HepG2 (cell line): Measurements from ENCODE around the gene BLVRA. TPM values are rescaled to one million over a fixed set of nuclear protein-coding genes. Genes with fewer than 3 reads are reported as not detected.
A peak's percentile ranks its signal among the peaks of the same experiment; 100 is the strongest.

Experiments
- ATAC-seq: fragments of 200-7000 bp; cut with Tn5 transposase; 3 replicates; pipeline ENCODE4 v1.9.1; 2020; ENCODE audit warnings: mild to moderate bottlenecking, moderate library complexity
- Bru-seq: library from RNA; stranded (reverse); fragments of 400-500 nt; gene quantifications from one replicate; lab custom pipeline; 2021; lab: Mats Ljungman, UMichigan
- BruChase-seq, 2 experiments: library from RNA; stranded (reverse); fragments of 400-500 nt; gene quantifications; one replicate each; lab custom pipeline; 2021; lab: Mats Ljungman, UMichigan
- BruUV-seq: library from RNA; stranded (reverse); fragments of 400-500 nt; replicated peaks from 2 replicates; lab custom pipeline; 2021; lab: Mats Ljungman, UMichigan
- CTCF ChIA-PET: fragments of 300-600 bp; formaldehyde crosslinking; extraction: SDS; loops from one replicate; lab custom pipeline; 2021; ENCODE audit warnings: low total read pairs, inconsistent platforms, low intra/inter-chr PET ratio; lab: Yijun Ruan, JAX
- POLR2A ChIA-PET: fragments of 350-600 bp; sonication (Branson Sonifier 250); formaldehyde crosslinking; loops from one replicate; lab custom pipeline; 2020; ENCODE audit warnings: antibody characterized with exemption, inconsistent platforms; lab: Yijun Ruan, JAX
- DNase-seq: peaks from one replicate; pipeline ENCODE4 v3.0.0-alpha.2; 2015; ENCODE audit warnings: low spot score
- FAIRE-seq: peaks from 3 replicates; lab custom pipeline; 2011; peaks lifted over from hg19 to GRCh38; lab: Jason Lieb, UNC
- H2AFZ ChIP-seq: one replicate; pipeline ENCODE4 v1.6.1; 2011; ENCODE audit warnings: low read length, inconsistent platforms
- H3K27ac ChIP-seq: fragments of 300-600 bp; 3 replicates; pipeline ENCODE4 v1.8.0; 2011; ENCODE audit warnings: mixed run types, mild to moderate bottlenecking, mixed read lengths, low read length, inconsistent platforms; ENCODE audit not compliant: insufficient read depth; ENCODE audit errors: extremely low read length
- H3K27me3 ChIP-seq, 2 experiments: fragments of 200-600 bp in 1 of 2; 2 replicates in 1 of 2; 3 replicates in 1 of 2; pipeline versions ENCODE4 v1.6.0 to v1.8.0; 2011; ENCODE audit warnings: low read length in 2 of 2, mild to moderate bottlenecking in 2 of 2, moderate library complexity in 2 of 2, inconsistent platforms in 1 of 2; ENCODE audit not compliant: insufficient read depth in 2 of 2, control insufficient read depth in 1 of 2
- H3K36me3 ChIP-seq, 2 experiments: fragments of 200-600 bp in 1 of 2; replicated peaks in 1 of 2; 2 replicates in 1 of 2; 3 replicates in 1 of 2; pipeline versions ENCODE4 v1.5.1 to v1.8.0; 2011; ENCODE audit warnings: low read length in 2 of 2, inconsistent platforms in 1 of 2; ENCODE audit not compliant: insufficient read depth in 2 of 2, control insufficient read depth in 1 of 2
- H3K4me1 ChIP-seq: 2 replicates; pipeline ENCODE4 v1.5.1; 2012; ENCODE audit warnings: low read length, inconsistent platforms; ENCODE audit not compliant: insufficient read depth
- H3K4me2 ChIP-seq: 2 replicates; pipeline ENCODE4 v1.6.0; 2011; ENCODE audit warnings: low read depth, low read length, inconsistent platforms
- H3K4me3 ChIP-seq, 3 experiments: fragments of 200-600 bp in 1 of 3; sonication (generic), shearing (Covaris generic) in 1 of 3; replicated peaks in 1 of 3; 2 replicates each; pipeline ENCODE4 v1.5.1; 2011 to 2016; ENCODE audit warnings: low read length in 3 of 3, inconsistent platforms in 2 of 3, low read depth in 2 of 3, mild to moderate bottlenecking in 2 of 3, control low read depth in 1 of 3, mixed read lengths in 1 of 3; ENCODE audit not compliant: insufficient read depth in 1 of 3
- H3K79me2 ChIP-seq: one replicate; pipeline ENCODE4 v1.6.1; 2011; ENCODE audit warnings: low read length, inconsistent platforms; ENCODE audit not compliant: insufficient read depth
- H3K9ac ChIP-seq: 2 replicates; pipeline ENCODE4 v1.6.0; 2011; ENCODE audit warnings: mild to moderate bottlenecking, low read depth, low read length, inconsistent platforms; ENCODE audit not compliant: insufficient read depth
- H3K9me3 ChIP-seq: 2 replicates; pipeline ENCODE4 v1.5.1; 2012; ENCODE audit warnings: mild to moderate bottlenecking, low read length
- H4K20me1 ChIP-seq: 2 replicates; pipeline ENCODE4 v1.6.0; 2011; ENCODE audit warnings: inconsistent platforms, mild to moderate bottlenecking, low read length, moderate library complexity; ENCODE audit not compliant: insufficient read depth
- ETV5 ChIP-seq: IDR thresholded peaks from 2 replicates; pipeline ENCODE4 v1.6.1; 2018; ENCODE audit warnings: missing biosample characterization, missing genetic modification reagents, inconsistent platforms, borderline replicate concordance
- GATAD2A ChIP-seq: IDR thresholded peaks from 2 replicates; pipeline ENCODE4 v1.6.1; 2016
- HNF1B ChIP-seq: sonication (generic); formaldehyde crosslinking; IDR thresholded peaks from 2 replicates; pipeline ENCODE4 v1.5.1; 2020; ENCODE audit warnings: mild to moderate bottlenecking, moderate library complexity, missing genetic modification reagents
- HNRNPLL ChIP-seq: fragments of 200-400 bp; formaldehyde crosslinking; IDR thresholded peaks from 2 replicates; pipeline ENCODE4 v1.6.1; 2017; ENCODE audit warnings: mild to moderate bottlenecking, low read depth, low read length; ENCODE audit not compliant: poor library complexity, severe bottlenecking
- NPAS2 ChIP-seq: sonication (generic); formaldehyde crosslinking; IDR thresholded peaks from 2 replicates; pipeline ENCODE4 v1.8.0; 2022; ENCODE audit warnings: mild to moderate bottlenecking, missing genetic modification reagents, borderline replicate concordance
- RFX3 ChIP-seq: IDR thresholded peaks from 2 replicates; pipeline ENCODE4 v1.6.1; 2016; ENCODE audit warnings: missing biosample characterization, missing genetic modification reagents
- SALL2 ChIP-seq: sonication (generic); formaldehyde crosslinking; IDR thresholded peaks from 2 replicates; pipeline ENCODE4 v1.8.1; 2023; ENCODE audit warnings: mild to moderate bottlenecking, missing genetic modification reagents, inconsistent platforms
- SMARCC2 ChIP-seq: fragments of 450-650 bp; IDR thresholded peaks from 2 replicates; pipeline ENCODE4 v1.6.1; 2017; ENCODE audit warnings: antibody characterized with exemption, mild to moderate bottlenecking
- TBX2 ChIP-seq: sonication (generic); formaldehyde crosslinking; IDR thresholded peaks from 2 replicates; pipeline ENCODE4 v1.5.0; 2020; ENCODE audit warnings: missing genetic modification reagents, mild to moderate bottlenecking, borderline replicate concordance
- TBX3 ChIP-seq: fragments of 450-650 bp; IDR thresholded peaks from 2 replicates; pipeline ENCODE4 v1.6.1; 2017; ENCODE audit warnings: antibody characterized with exemption, mild to moderate bottlenecking, inconsistent platforms, borderline replicate concordance
- THYN1 ChIP-seq: sonication (generic); formaldehyde crosslinking; IDR thresholded peaks from 2 replicates; pipeline ENCODE4 v1.8.1; 2023; ENCODE audit warnings: low read depth, mild to moderate bottlenecking, moderate library complexity, missing genetic modification reagents, borderline replicate concordance
- ZNF260 ChIP-seq: sonication (generic); formaldehyde crosslinking; IDR thresholded peaks from 2 replicates; pipeline ENCODE4 v1.4.0; 2020; ENCODE audit warnings: missing genetic modification reagents, low read depth, mild to moderate bottlenecking, borderline replicate concordance
- ZNF446 ChIP-seq: sonication (generic); formaldehyde crosslinking; IDR thresholded peaks from 2 replicates; pipeline ENCODE4 v1.5.0; 2020; ENCODE audit warnings: mild to moderate bottlenecking, missing genetic modification reagents
- ZNF552 ChIP-seq: sonication (generic); formaldehyde crosslinking; IDR thresholded peaks from 2 replicates; pipeline ENCODE4 v1.9.0; 2022; ENCODE audit warnings: missing genetic modification reagents, mild to moderate bottlenecking, borderline replicate concordance
- ZNF777 ChIP-seq: sonication (generic); formaldehyde crosslinking; IDR thresholded peaks from 2 replicates; pipeline ENCODE4 v1.4.0; 2020; ENCODE audit warnings: missing genetic modification reagents
- WGBS: methylation state at CpG from one replicate; pipeline ENCODE4 v1.1.6; 2017; ENCODE audit warnings: low lambda C conversion rate; 5-methylcytosine and 5-hydroxymethylcytosine counted together
- in situ Hi-C: cut with HindIII; loops from 2 replicates; pipeline ENCODE4 v1.10.0; 2017; ENCODE audit warnings: low pct_unique_long_range_greater_than_20kb; ENCODE audit not compliant: extremely low pct_ligation_motif_present
- intact Hi-C: fragments of 100-400 bp; cut with micrococcal nuclease; formaldehyde crosslinking; loops from one replicate; pipeline ENCODE4 v1.10.0; 2022; ENCODE audit not compliant: unreplicated experiment
- long read RNA-seq, 2 experiments: library from RNA in 1 of 2; library from polyadenylated mRNA in 1 of 2; stranded (forward) in 1 of 2; unstranded in 1 of 2; transcript quantifications; one replicate each; pipeline ENCODE4 v2.0.0, GENCODE V29; 2019 to 2022
- polyA minus RNA-seq, 3 experiments: library from RNA; depleted of rRNA, polyadenylated mRNA; stranded (reverse); fragments of >200 nt; gene quantifications; 2 replicates each; pipeline ENCODE4 v1.2.3, GENCODE V29; 2011; ENCODE audit warnings: low replicate concordance in 1 of 3
- polyA plus RNA-seq, 8 experiments: library from polyadenylated mRNA; depleted of rRNA in 3 of 8; stranded (reverse) in 7 of 8; unstranded in 1 of 8; fragments of >200 nt; fragmentation: Illumina TruSeq in 4 of 8; extraction: Trizol in 4 of 8; gene quantifications; 2 replicates each; pipeline versions ENCODE4 v1.2.1 to v1.2.3, GENCODE V29; 2011 to 2016; ENCODE audit warnings: low read depth in 4 of 8, missing spikeins in 1 of 8, mixed read lengths in 1 of 8; ENCODE audit not compliant: insufficient read depth in 1 of 8
- total RNA-seq, 5 experiments: library from RNA; depleted of rRNA; stranded (reverse); fragments of >200 nt; fragmentation: Illumina TruSeq; extraction: Trizol; gene quantifications; 2 replicates each; pipeline ENCODE4 v1.2.3, GENCODE V29; 2016; ENCODE audit warnings: low read depth in 1 of 5

The BLVRA gene, protein sequence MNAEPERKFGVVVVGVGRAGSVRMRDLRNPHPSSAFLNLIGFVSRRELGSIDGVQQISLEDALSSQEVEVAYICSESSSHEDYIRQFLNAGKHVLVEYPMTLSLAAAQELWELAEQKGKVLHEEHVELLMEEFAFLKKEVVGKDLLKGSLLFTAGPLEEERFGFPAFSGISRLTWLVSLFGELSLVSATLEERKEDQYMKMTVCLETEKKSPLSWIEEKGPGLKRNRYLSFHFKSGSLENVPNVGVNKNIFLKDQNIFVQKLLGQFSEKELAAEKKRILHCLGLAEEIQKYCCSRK
- total RNA-seq (2016; rRNA removed; fragmentation: Illumina TruSeq; extraction: Trizol), result 64.2 and 95.5 TPM in 2 replicates
- 21.9 and 23.4 TPM in 2 replicates for total RNA-seq (2016; cell fraction: cytosol; rRNA removed; fragmentation: Illumina TruSeq; extraction: Trizol; ENCODE audit: low read depth)
- total RNA-seq (2016; cell fraction: insoluble cytoplasmic fraction; rRNA removed; fragmentation: Illumina TruSeq; extraction: Trizol), result 67.8 and 102 TPM in 2 replicates
- total RNA-seq (2016; cell fraction: membrane; rRNA removed; fragmentation: Illumina TruSeq; extraction: Trizol), result 20.5 and 21.4 TPM in 2 replicates
- total RNA-seq (2016; cell fraction: nucleus; rRNA removed; fragmentation: Illumina TruSeq; extraction: Trizol), result 27.3 and 29.0 TPM in 2 replicates
- 34.5 and 39.2 TPM in 2 replicates for polyA plus RNA-seq (2011; rRNA removed)
- polyA plus RNA-seq (2011; cell fraction: cytosol; rRNA removed), result 47.8 and 49.9 TPM in 2 replicates
- polyA plus RNA-seq (2011; cell fraction: nucleus; rRNA removed), result 12.4 and 14.9 TPM in 2 replicates
- 44.0 and 55.0 TPM in 2 replicates for polyA plus RNA-seq (2012)
- 24.0 and 27.8 TPM in 2 replicates for polyA plus RNA-seq (2016; cell fraction: cytosol; fragmentation: Illumina TruSeq; extraction: Trizol; ENCODE audit: low read depth)
- 114 and 128 TPM in 2 replicates for polyA plus RNA-seq (2016; cell fraction: insoluble cytoplasmic fraction; fragmentation: Illumina TruSeq; extraction: Trizol; ENCODE audit: low read depth)
- 19.9 and 21.4 TPM in 2 replicates for polyA plus RNA-seq (2016; cell fraction: membrane; fragmentation: Illumina TruSeq; extraction: Trizol; ENCODE audit: low read depth)
- 45.1 and 49.9 TPM in 2 replicates for polyA plus RNA-seq (2016; cell fraction: nucleus; fragmentation: Illumina TruSeq; extraction: Trizol; ENCODE audit: insufficient read depth, low read depth)
- 29.9 and 40.1 TPM in 2 replicates for polyA minus RNA-seq (2011; rRNA and poly(A)+ RNA removed; ENCODE audit: low replicate concordance)
- 17.3 and 18.1 TPM in 2 replicates for polyA minus RNA-seq (2011; cell fraction: cytosol; rRNA and poly(A)+ RNA removed)
- polyA minus RNA-seq (2011; cell fraction: nucleus; rRNA and poly(A)+ RNA removed), result 9.5 and 12.1 TPM in 2 replicates
- percentile 67 among the genes with signal in this experiment for Bru-seq, nascent RNA
- BruChase-seq, experiment 1, labeled RNA remaining after a 6-hour chase, result percentile 59 among the genes with signal in this experiment
- percentile 56 among the genes with signal in this experiment for BruChase-seq, experiment 2, labeled RNA remaining after a 2-hour chase
- long read RNA-seq, experiment 1, transcript BLVRA-201 (8 exons, 1,071 nt), result major isoform, 120 of 162 reads
- long read RNA-seq, experiment 1, partial matches to known transcripts, result 32 of 162 reads
- long read RNA-seq, experiment 1, other reads (novel, unspliced or antisense), result 8 of 162 reads
- long read RNA-seq, experiment 2, transcript BLVRA-201 (8 exons, 1,071 nt), result major isoform, 48 of 109 reads
- long read RNA-seq, experiment 2, partial matches to known transcripts, result 40 of 109 reads
- long read RNA-seq, experiment 2, other reads (novel, unspliced or antisense), result 20 of 109 reads

- ChIA-PET POLR2A (interaction anchor here (0.7 to 2.9 kb wide), 8 partner anchors 8 to 176 kb away, joined by 3 to 28 read pairs (median 12); partner anchors contain the start of genes COA1 and STK17A), CTCF (no interaction called here)
- Histone ChIP-seq H4K20me1 (no peaks in the 10 kb centered on the region), H3K79me2 (peaks cover 25% of the 10 kb centered on the region), H3K27ac (peak within 1 kb of the TSS; percentile 60), H3K9ac (peak within 1 kb of the TSS; percentile 83), H2AFZ (peak within 1 kb of the TSS; percentile 52), H3K4me3 (peak within 1 kb of the TSS; percentile 75 to 91 (median 82)), H3K4me1 (peaks cover 58% of the 10 kb centered on the region), H3K9me3 (no peaks in the 10 kb centered on the region), H3K36me3 (no peaks in the 10 kb centered on the region), H3K27me3 (no peaks in the 10 kb centered on the region; a peak in 1 of 5 replicates), H3K4me2 (peak within 1 kb of the TSS; percentile 89)
- in situ Hi-C loops (no loop called here), intact Hi-C loops (loop anchor here (2.0 to 5.0 kb wide), 2 partner anchors 27 to 54 kb away; no protein-coding TSS in a partner anchor)
- no peak for FAIRE-seq
- TSS peak; percentile 66 for BruUV-seq
- DNase-seq, result peak; percentile 37
- 0% methylated on average over 7 of the region's 67 CpGs for WGBS
- peak; percentile 88 for ATAC-seq
- no peak for TF ChIP-seq ZNF260 (CRISPR knock-in tag)
- TF ChIP-seq NPAS2 (CRISPR knock-in tag), result no peak
- TF ChIP-seq SALL2 (CRISPR knock-in tag), result 0 out of 2 replicates have a peak, but pooled peaks have one; percentile 51
- TF ChIP-seq HNRNPLL, result peak; percentile 45
- TF ChIP-seq ETV5 (CRISPR knock-in tag), result peak; percentile 54; the same call in 1 of the 2 replicates
- TF ChIP-seq SMARCC2, result no peak
- TF ChIP-seq TBX2, result 0 out of 2 replicates have a peak, but pooled peaks have one; percentile 16
- no peak for TF ChIP-seq TBX3
- TF ChIP-seq RFX3 (CRISPR knock-in tag), result 0 out of 2 replicates have a peak, but pooled peaks have one; percentile 11
- peak; percentile 50; the same call in 1 of the 2 replicates for TF ChIP-seq GATAD2A (CRISPR knock-in tag)
- no peak; the same call in 1 of the 2 replicates for TF ChIP-seq ZNF446
- TF ChIP-seq THYN1, result no peak
- no peak; the same call in 1 of the 2 replicates for TF ChIP-seq ZNF777 (CRISPR knock-in tag)
- TF ChIP-seq ZNF552 (CRISPR knock-in tag), result no peak
- no peak; the same call in 1 of the 2 replicates for TF ChIP-seq HNF1B (CRISPR knock-in tag)
Observed at GRCh38 chr7:43758029-43758821, at the start of gene BLVRA. Gene BLVRA, plus strand, starts transcription at chr7:43758680. Its CDS starts 12,479 bp downstream, at chr7:43771159.
